ENCODE results near the gene TDRD12. TPM values are rescaled to one million over a fixed set of nuclear protein-coding genes. Genes with fewer than 3 reads are reported as not detected.

The TDRD12 gene
- total RNA-seq, 2 donors from 2014 or later: 0.52 TPM; not detected in 1

DNA sequence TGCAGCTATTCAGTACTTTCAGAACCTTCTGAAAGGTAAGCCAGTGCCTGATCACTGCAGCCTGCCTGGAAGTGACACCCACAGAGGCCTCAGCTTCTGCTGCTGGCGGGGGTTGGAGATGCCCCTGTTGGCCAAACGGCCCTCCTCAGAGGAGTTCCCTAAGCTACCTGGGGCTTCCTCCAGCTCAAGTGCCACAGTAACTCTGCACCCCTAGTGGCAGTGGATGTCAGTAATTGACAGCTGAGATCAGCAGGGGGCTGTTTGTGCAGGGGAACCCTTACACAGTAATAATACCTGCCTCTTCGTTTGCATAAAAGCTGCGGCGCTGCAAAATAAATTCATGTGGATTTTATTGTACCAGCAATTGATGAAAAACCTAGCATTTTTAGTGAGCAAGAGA is 28.9 kb downstream of the TDRD12 start:
- ATAC-seq (no peak), DNase-seq (peak in 1 of 4 donors; percentile 6)
- intact Hi-C loops (cut with DNase I): no loop called here
- no peak overlapping the region for H3K4me3 ChIP-seq
- no peaks in the 10 kb centered on the region for H3K36me3 ChIP-seq (replicated peaks in 1 of 2; ENCODE audit: insufficient read depth in 1 of 2, low read depth in 2 of 2)
- TF ChIP-seq, protein P1, sequence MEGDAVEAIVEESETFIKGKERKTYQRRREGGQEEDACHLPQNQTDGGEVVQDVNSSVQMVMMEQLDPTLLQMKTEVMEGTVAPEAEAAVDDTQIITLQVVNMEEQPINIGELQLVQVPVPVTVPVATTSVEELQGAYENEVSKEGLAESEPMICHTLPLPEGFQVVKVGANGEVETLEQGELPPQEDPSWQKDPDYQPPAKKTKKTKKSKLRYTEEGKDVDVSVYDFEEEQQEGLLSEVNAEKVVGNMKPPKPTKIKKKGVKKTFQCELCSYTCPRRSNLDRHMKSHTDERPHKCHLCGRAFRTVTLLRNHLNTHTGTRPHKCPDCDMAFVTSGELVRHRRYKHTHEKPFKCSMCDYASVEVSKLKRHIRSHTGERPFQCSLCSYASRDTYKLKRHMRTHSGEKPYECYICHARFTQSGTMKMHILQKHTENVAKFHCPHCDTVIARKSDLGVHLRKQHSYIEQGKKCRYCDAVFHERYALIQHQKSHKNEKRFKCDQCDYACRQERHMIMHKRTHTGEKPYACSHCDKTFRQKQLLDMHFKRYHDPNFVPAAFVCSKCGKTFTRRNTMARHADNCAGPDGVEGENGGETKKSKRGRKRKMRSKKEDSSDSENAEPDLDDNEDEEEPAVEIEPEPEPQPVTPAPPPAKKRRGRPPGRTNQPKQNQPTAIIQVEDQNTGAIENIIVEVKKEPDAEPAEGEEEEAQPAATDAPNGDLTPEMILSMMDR (IDR thresholded peaks at IDR 0.05): no peak
- TF ChIP-seq POLR2A (IDR thresholded peaks at IDR 0.05): no peak
- no peak overlapping the region for H3K27ac ChIP-seq
- no peaks in the 10 kb centered on the region for H3K9me3 ChIP-seq
- 58 to 78% methylated on average over 3 to 5 of the region's 5 CpGs for WGBS, 2 donors
- no peaks in the 10 kb centered on the region for H3K27me3 ChIP-seq
- H3K4me1 ChIP-seq: peaks cover 4% of the 10 kb centered on the region

DNA sequence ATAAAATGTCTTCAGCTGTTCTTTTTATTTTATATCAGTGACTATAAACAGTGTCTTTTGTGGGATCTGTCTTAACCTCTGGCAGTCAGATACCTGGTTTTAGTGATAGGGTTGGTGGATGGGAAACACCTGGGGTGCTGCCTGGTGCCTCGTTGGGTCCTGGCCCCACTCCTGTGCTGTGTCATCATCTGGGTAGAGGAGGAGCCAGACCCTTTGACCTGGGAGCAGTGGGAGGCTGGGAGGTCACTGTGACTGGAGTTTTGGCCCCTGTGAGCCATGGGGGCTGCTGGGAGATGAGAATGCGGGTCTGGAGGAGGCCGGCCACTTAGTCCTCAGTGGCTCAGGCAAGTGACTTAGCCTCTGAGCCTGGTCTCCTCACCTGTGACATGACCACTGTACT is 29.4 kb downstream of the TDRD12 start:
- no peak for ATAC-seq
- 76 to 79% methylated on average over 3 of the region's 3 CpGs for WGBS, 2 donors
- no peak for TF ChIP-seq POLR2A (IDR thresholded peaks at IDR 0.05)
- TF ChIP-seq, protein P1 (IDR thresholded peaks at IDR 0.05): no peak
- Histone ChIP-seq H3K27me3 (no peaks in the 10 kb centered on the region), H3K4me1 (peaks cover 4% of the 10 kb centered on the region), H3K9me3 (no peaks in the 10 kb centered on the region), H3K27ac (no peak overlapping the region), H3K4me3 (no peak overlapping the region), H3K36me3 (replicated peaks in 1 of 2; ENCODE audit: insufficient read depth in 1 of 2, low read depth in 2 of 2) (no peaks in the 10 kb centered on the region)
- intact Hi-C loops (cut with DNase I): no loop called here
- no peak for DNase-seq

DNA sequence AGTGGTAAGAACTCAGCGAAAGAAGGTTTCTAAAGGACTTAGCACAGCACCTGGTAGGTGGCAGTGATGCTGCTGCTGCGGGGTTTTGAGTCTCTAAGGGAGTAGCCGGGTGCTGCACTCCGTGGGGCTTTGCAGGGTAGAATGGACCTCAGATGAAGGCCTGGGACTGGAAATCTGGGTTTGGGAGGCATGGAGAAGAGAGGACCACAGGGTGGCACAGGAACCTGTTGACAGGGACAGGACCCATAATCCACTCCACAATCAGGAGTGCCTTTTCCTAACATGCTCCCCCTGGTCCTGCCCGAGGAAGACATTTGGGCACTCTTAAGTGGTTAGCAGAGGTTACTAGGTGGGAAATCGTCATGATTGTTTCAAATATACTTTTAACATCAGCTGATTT is 29.8 kb downstream of the TDRD12 start:
- Histone ChIP-seq H3K27ac (no peak overlapping the region), H3K36me3 (replicated peaks in 1 of 2; ENCODE audit: insufficient read depth in 1 of 2, low read depth in 2 of 2) (no peaks in the 10 kb centered on the region), H3K9me3 (no peaks in the 10 kb centered on the region), H3K4me3 (no peak overlapping the region), H3K27me3 (no peaks in the 10 kb centered on the region), H3K4me1 (peaks cover 4% of the 10 kb centered on the region)
- WGBS, 2 donors: 57 to 71% methylated on average over 6 of the region's 6 CpGs
- no peak for TF ChIP-seq POLR2A (IDR thresholded peaks at IDR 0.05)
- TF ChIP-seq, protein P1 (IDR thresholded peaks at IDR 0.05): no peak
- DNase-seq: no peak
- ATAC-seq: no peak
- intact Hi-C loops (cut with DNase I): no loop called here

DNA sequence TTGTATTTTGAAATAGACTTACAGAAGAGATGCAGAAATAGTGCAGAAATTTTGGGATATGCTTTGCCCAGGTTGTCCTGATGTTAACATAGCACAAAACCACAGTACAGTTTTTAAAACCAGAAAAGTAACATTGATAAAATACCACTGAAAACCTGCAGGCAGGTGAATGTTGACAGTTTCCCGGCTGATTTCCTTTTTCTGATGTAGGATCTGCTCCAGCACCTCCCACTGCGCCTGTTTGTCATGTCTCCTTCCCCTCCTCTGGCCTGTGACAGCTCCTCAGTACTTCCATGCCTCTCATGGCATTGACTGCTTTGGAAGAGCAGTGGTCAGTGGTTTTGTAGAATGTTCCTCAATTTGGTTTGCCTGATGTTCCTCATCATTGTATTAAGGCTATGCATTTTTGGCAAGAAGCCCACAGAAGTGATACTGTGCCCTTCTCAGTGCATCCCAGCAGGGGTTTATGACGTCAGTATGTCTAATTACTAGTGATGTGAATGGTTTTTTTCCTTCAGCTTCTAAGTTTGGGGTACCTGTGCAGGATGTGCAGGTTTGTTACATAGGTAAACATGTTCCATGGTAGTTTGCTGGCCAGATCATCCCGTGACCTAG is 31.0 kb downstream of the TDRD12 start:
- DNase-seq (no peak), ATAC-seq (no peak)
- Histone ChIP-seq H3K36me3 (replicated peaks in 1 of 2; ENCODE audit: insufficient read depth in 1 of 2, low read depth in 2 of 2) (no peaks in the 10 kb centered on the region), H3K27ac (no peak overlapping the region), H3K4me3 (no peak overlapping the region), H3K27me3 (no peaks in the 10 kb centered on the region), H3K9me3 (no peaks in the 10 kb centered on the region), H3K4me1 (peaks cover 4% of the 10 kb centered on the region)
- 51 to 58% methylated on average over 4 of the region's 4 CpGs for WGBS, 2 donors
- intact Hi-C loops (cut with DNase I): no loop called here
- TF ChIP-seq, protein P1 (IDR thresholded peaks at IDR 0.05): no peak
- TF ChIP-seq POLR2A (IDR thresholded peaks at IDR 0.05): no peak

DNA sequence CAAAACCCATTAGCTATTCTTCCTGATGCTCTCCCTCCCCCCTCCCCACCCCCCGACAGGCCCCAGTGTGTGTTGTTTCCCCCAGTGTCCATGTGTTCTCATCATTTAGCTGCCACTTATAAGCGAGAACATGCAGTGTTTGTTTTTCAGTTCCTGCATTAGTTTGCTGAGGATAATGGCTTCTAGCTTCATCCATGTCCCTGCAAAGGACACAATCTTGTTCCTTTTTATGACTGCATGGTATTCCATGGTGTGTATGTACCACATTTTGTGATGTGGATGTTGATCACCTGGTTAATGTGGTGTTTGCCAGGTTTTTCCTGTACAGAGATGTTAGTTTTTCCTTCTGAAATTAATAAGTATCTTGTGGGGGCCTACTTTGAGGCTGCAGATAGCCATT is 31.5 kb downstream of the TDRD12 start:
- Histone ChIP-seq H3K36me3 (replicated peaks in 1 of 2; ENCODE audit: insufficient read depth in 1 of 2, low read depth in 2 of 2) (no peaks in the 10 kb centered on the region), H3K27ac (no peak overlapping the region), H3K4me1 (peaks cover 4% of the 10 kb centered on the region), H3K27me3 (no peaks in the 10 kb centered on the region), H3K4me3 (no peak overlapping the region), H3K9me3 (no peaks in the 10 kb centered on the region)
- no peak for DNase-seq
- no peak for ATAC-seq
- intact Hi-C loops (cut with DNase I): no loop called here
- WGBS, 2 donors: 62 to 63% methylated on average over 2 of the region's 2 CpGs
- TF ChIP-seq, protein P1 (IDR thresholded peaks at IDR 0.05): no peak
- TF ChIP-seq POLR2A (IDR thresholded peaks at IDR 0.05): no peak

Measured in body of pancreas (tissue), 4 donors.